Neural cell (in vitro differentiated cells): ENCODE measurements around the gene CORO2A. TPM values are rescaled to one million over a fixed set of nuclear protein-coding genes. Genes with fewer than 3 reads are reported as not detected.
"Not testable (repeated sequence)": the region's sequence is repeated elsewhere in the genome, so short reads cannot be mapped to it uniquely, and the experiment has no call there.

Source experiments
- H2AFZ ChIP-seq: fragments of 200-600, 300-800 bp; sonication (generic), shearing (Covaris generic); 2 replicates; pipeline ENCODE4 v1.6.0; 2014; ENCODE audit warnings: low read depth, mild to moderate bottlenecking, antibody characterized with exemption, low read length, moderate library complexity
- H3F3A ChIP-seq: fragments of 200-600 bp; shearing (Covaris generic); 2 replicates; pipeline ENCODE4 v1.6.1; 2016; ENCODE audit warnings: mild to moderate bottlenecking, moderate library complexity, mixed read lengths, antibody characterized with exemption, low read length; ENCODE audit not compliant: insufficient read depth, poor library complexity, severe bottlenecking
- H3K27ac ChIP-seq: fragments of 200-600, 300-800 bp; sonication (generic), shearing (Covaris generic); 2 replicates; pipeline ENCODE4 v1.5.1; 2014; ENCODE audit warnings: mild to moderate bottlenecking, low read length, moderate library complexity
- H3K27me3 ChIP-seq: fragments of 300-800, 200-600 bp; sonication (generic), shearing (Covaris generic); 2 replicates; pipeline ENCODE4 v1.6.0; 2014; ENCODE audit warnings: mild to moderate bottlenecking, low read depth, low read length, moderate library complexity; ENCODE audit not compliant: insufficient read depth
- H3K36me3 ChIP-seq: fragments of 300-800, 200-600 bp; sonication (generic), shearing (Covaris generic); 2 replicates; pipeline ENCODE4 v1.5.1; 2014; ENCODE audit warnings: mild to moderate bottlenecking, antibody characterized with exemption, low read length, moderate library complexity; ENCODE audit not compliant: insufficient read depth
- H3K4me2 ChIP-seq: fragments of 300-800, 200-600 bp; sonication (generic), shearing (Covaris generic); 2 replicates; pipeline ENCODE4 v1.6.0; 2014; ENCODE audit warnings: mild to moderate bottlenecking, low read length
- H3K4me3 ChIP-seq: fragments of 300-800, 200-600 bp; sonication (generic), shearing (Covaris generic); 2 replicates; pipeline ENCODE4 v1.5.1; 2014; ENCODE audit warnings: mild to moderate bottlenecking, low read length, moderate library complexity
- H3K79me2 ChIP-seq: fragments of 200-600 bp; shearing (Covaris generic); replicated peaks from 2 replicates; pipeline ENCODE4 v1.6.0; 2014; ENCODE audit warnings: mild to moderate bottlenecking, low read length, moderate library complexity; ENCODE audit not compliant: insufficient read depth
- H3K9ac ChIP-seq: fragments of 300-800, 200-600 bp; sonication (generic), shearing (Covaris generic); 2 replicates; pipeline ENCODE4 v1.6.1; 2016; ENCODE audit warnings: mild to moderate bottlenecking, low read length, mixed read lengths
- H3K9me2 ChIP-seq: fragments of 200-600 bp; shearing (Covaris generic); 2 replicates; pipeline ENCODE4 v1.6.1; 2016; ENCODE audit warnings: mild to moderate bottlenecking, low read length, mixed read lengths; ENCODE audit not compliant: insufficient read depth
- H3K9me3 ChIP-seq: fragments of 200-600, 300-800 bp; sonication (generic), shearing (Covaris generic); 2 replicates; pipeline ENCODE4 v1.6.1; 2016; ENCODE audit warnings: mild to moderate bottlenecking, mixed run types, low read length, moderate library complexity, mixed read lengths
- H4K20me1 ChIP-seq: fragments of 200-600 bp; shearing (Covaris generic); 2 replicates; pipeline ENCODE4 v1.6.1; 2016; ENCODE audit warnings: mild to moderate bottlenecking, mixed run types; ENCODE audit not compliant: insufficient read depth
- CTCF ChIP-seq: fragments of 450-650 bp; IDR thresholded peaks from 2 replicates; pipeline ENCODE4 v1.5.1; 2014; ENCODE audit warnings: antibody characterized with exemption, mild to moderate bottlenecking, moderate library complexity; ENCODE audit not compliant: poor library complexity, severe bottlenecking
- EP300 ChIP-seq: fragments of 450-650 bp; conservative IDR thresholded peaks from 2 replicates; pipeline ENCODE4 v1.6.1; 2014; ENCODE audit warnings: antibody characterized with exemption, mild to moderate bottlenecking, moderate library complexity; ENCODE audit not compliant: poor library complexity, severe bottlenecking
- EZH2 ChIP-seq: fragments of 200-600, 300-800 bp; shearing (Covaris generic), sonication (generic); IDR thresholded peaks from 2 replicates; pipeline ENCODE4 v1.6.1; 2014; ENCODE audit warnings: antibody characterized with exemption, low read length, borderline replicate concordance, mild to moderate bottlenecking; ENCODE audit not compliant: insufficient read depth, poor library complexity, severe bottlenecking
- MXI1 ChIP-seq: fragments of 450-650 bp; conservative IDR thresholded peaks from 2 replicates; pipeline ENCODE4 v1.6.1; 2014; ENCODE audit warnings: antibody characterized with exemption, mild to moderate bottlenecking; ENCODE audit not compliant: poor library complexity, severe bottlenecking
- POLR2AphosphoS5 ChIP-seq: IDR thresholded peaks from 2 replicates; pipeline ENCODE4 v1.6.1; 2012
- RAD21 ChIP-seq: fragments of 450-650 bp; conservative IDR thresholded peaks from 2 replicates; pipeline ENCODE4 v1.6.1; 2014; ENCODE audit warnings: antibody characterized with exemption, mild to moderate bottlenecking, moderate library complexity
- SMC3 ChIP-seq: fragments of 450-650 bp; conservative IDR thresholded peaks from 2 replicates; pipeline ENCODE4 v1.6.1; 2014; ENCODE audit warnings: antibody characterized with exemption, mild to moderate bottlenecking, moderate library complexity; ENCODE audit not compliant: poor library complexity
- TAF1 ChIP-seq: IDR thresholded peaks from 2 replicates; pipeline ENCODE4 v1.6.1; 2012; ENCODE audit warnings: low read depth
- polyA plus RNA-seq: library from polyadenylated mRNA; depleted of rRNA; stranded (reverse); fragments of >200 nt; gene quantifications from 2 replicates; pipeline ENCODE4 v1.2.3, GENCODE V29; 2014
- TF ChIP-seq, protein P1 (sequence below): IDR thresholded peaks from 2 replicates; pipeline ENCODE4 v1.6.1; 2012; ENCODE audit warnings: borderline replicate concordance

The CORO2A gene
- polyA plus RNA-seq, 1 donor from 2014 or later, result 1.9 TPM

DNA sequence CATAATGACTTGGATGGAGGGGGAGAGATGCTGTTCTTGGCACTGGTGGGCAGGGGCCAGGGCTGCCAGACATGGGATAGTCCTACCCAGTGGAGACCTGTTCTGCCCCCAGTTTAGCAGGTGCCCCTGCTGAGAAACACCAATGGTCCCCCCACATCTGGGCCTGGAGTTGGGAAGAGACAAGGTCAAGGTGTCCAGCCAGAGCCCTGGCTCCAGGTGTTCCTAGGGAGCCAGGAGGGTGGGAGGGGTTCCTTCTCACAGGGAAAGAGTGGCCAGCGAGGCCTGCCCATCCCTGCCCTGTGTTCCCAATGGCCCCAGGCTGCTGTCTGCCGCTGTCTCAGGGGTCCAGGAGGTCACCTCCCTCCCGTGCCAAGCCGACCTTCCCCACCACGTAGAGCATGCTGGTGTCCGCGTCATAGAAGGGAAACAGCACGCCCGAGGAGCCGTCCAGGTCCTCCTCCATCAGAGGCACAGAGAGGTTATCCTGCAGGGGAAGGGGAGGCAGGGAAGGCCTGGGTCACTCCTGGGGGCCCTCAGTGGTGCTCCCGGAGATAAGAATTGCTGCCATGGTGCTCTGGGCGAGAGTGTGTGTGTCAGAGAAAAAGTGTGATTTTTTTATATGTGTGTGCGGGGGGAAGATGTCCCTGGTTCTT, 61.7 kb downstream of the CORO2A start:
- no peaks in the 10 kb centered on the region for H3K79me2 ChIP-seq
- H3K36me3 ChIP-seq, result no peaks in the 10 kb centered on the region
- H3K27ac ChIP-seq, result no peak overlapping the region
- H3K27me3 ChIP-seq, result no peaks in the 10 kb centered on the region
- H3K9me3 ChIP-seq, result no peaks in the 10 kb centered on the region
- no peaks in the 10 kb centered on the region for H3F3A ChIP-seq
- H3K9me2 ChIP-seq, result no peaks in the 10 kb centered on the region
- H3K9ac ChIP-seq, result no peak overlapping the region
- H2AFZ ChIP-seq, result no peak overlapping the region
- no peak for TF ChIP-seq MXI1
- no peak for TF ChIP-seq CTCF
- TF ChIP-seq EZH2, result no peak
- TF ChIP-seq RAD21, result no peak
- TF ChIP-seq, protein P1, sequence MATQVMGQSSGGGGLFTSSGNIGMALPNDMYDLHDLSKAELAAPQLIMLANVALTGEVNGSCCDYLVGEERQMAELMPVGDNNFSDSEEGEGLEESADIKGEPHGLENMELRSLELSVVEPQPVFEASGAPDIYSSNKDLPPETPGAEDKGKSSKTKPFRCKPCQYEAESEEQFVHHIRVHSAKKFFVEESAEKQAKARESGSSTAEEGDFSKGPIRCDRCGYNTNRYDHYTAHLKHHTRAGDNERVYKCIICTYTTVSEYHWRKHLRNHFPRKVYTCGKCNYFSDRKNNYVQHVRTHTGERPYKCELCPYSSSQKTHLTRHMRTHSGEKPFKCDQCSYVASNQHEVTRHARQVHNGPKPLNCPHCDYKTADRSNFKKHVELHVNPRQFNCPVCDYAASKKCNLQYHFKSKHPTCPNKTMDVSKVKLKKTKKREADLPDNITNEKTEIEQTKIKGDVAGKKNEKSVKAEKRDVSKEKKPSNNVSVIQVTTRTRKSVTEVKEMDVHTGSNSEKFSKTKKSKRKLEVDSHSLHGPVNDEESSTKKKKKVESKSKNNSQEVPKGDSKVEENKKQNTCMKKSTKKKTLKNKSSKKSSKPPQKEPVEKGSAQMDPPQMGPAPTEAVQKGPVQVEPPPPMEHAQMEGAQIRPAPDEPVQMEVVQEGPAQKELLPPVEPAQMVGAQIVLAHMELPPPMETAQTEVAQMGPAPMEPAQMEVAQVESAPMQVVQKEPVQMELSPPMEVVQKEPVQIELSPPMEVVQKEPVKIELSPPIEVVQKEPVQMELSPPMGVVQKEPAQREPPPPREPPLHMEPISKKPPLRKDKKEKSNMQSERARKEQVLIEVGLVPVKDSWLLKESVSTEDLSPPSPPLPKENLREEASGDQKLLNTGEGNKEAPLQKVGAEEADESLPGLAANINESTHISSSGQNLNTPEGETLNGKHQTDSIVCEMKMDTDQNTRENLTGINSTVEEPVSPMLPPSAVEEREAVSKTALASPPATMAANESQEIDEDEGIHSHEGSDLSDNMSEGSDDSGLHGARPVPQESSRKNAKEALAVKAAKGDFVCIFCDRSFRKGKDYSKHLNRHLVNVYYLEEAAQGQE, result no peak
- no peak for TF ChIP-seq EP300
- no peak for TF ChIP-seq TAF1
- TF ChIP-seq SMC3, result no peak
- no peak for TF ChIP-seq POLR2AphosphoS5
- H3K4me3 ChIP-seq, result no peak overlapping the region
- no peaks in the 10 kb centered on the region for H4K20me1 ChIP-seq
- H3K4me2 ChIP-seq, result no peak overlapping the region

DNA sequence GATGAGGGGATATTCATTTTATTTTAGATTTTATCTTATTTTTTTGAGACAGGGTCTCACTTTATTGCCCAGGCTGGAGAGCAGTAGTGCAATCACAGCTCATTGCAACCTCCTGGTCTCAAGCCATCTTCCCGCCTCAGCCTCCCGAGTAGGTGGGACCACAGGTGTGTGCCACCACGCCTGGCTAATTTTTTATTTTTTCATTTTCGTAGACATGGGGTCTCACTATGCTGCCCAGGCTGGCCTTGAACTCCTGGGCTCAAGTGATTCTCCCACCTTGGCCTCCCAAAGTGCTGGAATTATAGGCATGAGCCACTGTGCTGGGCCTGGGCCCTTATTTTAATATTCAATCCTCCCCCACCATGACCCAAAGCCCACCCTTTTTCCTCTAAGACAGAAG, 62.4 kb downstream of the CORO2A start:
- H3K27ac ChIP-seq, H3K4me2 ChIP-seq, H3K36me3 ChIP-seq, H2AFZ ChIP-seq, H3K27me3 ChIP-seq, H3K9ac ChIP-seq, H4K20me1 ChIP-seq, H3K9me2 ChIP-seq, H3K79me2 ChIP-seq, H3F3A ChIP-seq, H3K9me3 ChIP-seq, H3K4me3 ChIP-seq: not testable (repeated sequence)

- Histone ChIP-seq H3K36me3 (no peaks in the 10 kb centered on the region), H2AFZ (no peak overlapping the region), H3K4me3 (no peak overlapping the region), H3F3A (no peaks in the 10 kb centered on the region), H3K27ac (no peak overlapping the region), H3K4me2 (no peak overlapping the region), H3K9me2 (no peaks in the 10 kb centered on the region), H3K9me3 (no peaks in the 10 kb centered on the region), H3K79me2 (no peaks in the 10 kb centered on the region), H4K20me1 (no peaks in the 10 kb centered on the region), H3K27me3 (no peaks in the 10 kb centered on the region), H3K9ac (no peak overlapping the region)
- TF ChIP-seq POLR2AphosphoS5, result no peak
- no peak for TF ChIP-seq EZH2
- TF ChIP-seq MXI1, result no peak
- TF ChIP-seq, protein P1, result no peak
- no peak for TF ChIP-seq SMC3
- TF ChIP-seq RAD21, result no peak
These were observed 63.0 kb downstream of the CORO2A start for GRCh38 chr9:98129451-98129881.
